Activated naive CD8-positive, alpha-beta T cell treated with anti-CD3 and anti-CD28 coated beads, Interleukin-2, amount 50 U/mL, for 24 hours (primary cell): Measurements from ENCODE around the gene IRAK1.

Experiments used
- ATAC-seq: fragments of 150-1000 bp; cut with Tn5 transposase; one replicate; pipeline ENCODE4 v1.10.0; 2021
- DNase-seq: peaks from one replicate; pipeline ENCODE4 v3.0.0; 2021
- H3K27ac Mint-ChIP-seq: one replicate; pipeline ENCODE4 v1.8.0; 2021; ENCODE audit warnings: mild to moderate bottlenecking, mixed read lengths
- H3K27me3 Mint-ChIP-seq: one replicate; pipeline ENCODE4 v1.8.0; 2021; ENCODE audit warnings: mixed read lengths
- H3K36me3 Mint-ChIP-seq: one replicate; pipeline ENCODE4 v1.8.0; 2021; ENCODE audit warnings: low read depth, mixed read lengths
- H3K4me1 Mint-ChIP-seq: one replicate; pipeline ENCODE4 v1.8.0; 2021; ENCODE audit warnings: mixed read lengths
- H3K4me3 Mint-ChIP-seq: one replicate; pipeline ENCODE4 v1.8.0; 2021; ENCODE audit warnings: mild to moderate bottlenecking, moderate library complexity, mixed read lengths
- H3K9me3 Mint-ChIP-seq: one replicate; pipeline ENCODE4 v1.8.0; 2021; ENCODE audit warnings: mixed read lengths

IRAK1 gene

GRCh38 chrX:154019633-154020528 is at the start of gene IRAK1:
Gene IRAK1, minus strand, starts transcription at chrX:154019902. Its CDS starts 90 bp downstream, at chrX:154019812.
- Mint-ChIP-seq H3K4me3 (peak within 1 kb of the TSS; percentile 89), H3K36me3 (peaks cover 10% of the 10 kb centered on the region), H3K4me1 (peaks cover 22% of the 10 kb centered on the region), H3K27ac (peak within 1 kb of the TSS; percentile 89), H3K9me3 (no peaks in the 10 kb centered on the region), H3K27me3 (no peaks in the 10 kb centered on the region)
- DNase-seq (peak; percentile 65), ATAC-seq (peak; percentile 74)

- H3K4me3 Mint-ChIP-seq: no peak overlapping the region
- H3K9me3 Mint-ChIP-seq: no peaks in the 10 kb centered on the region
- DNase-seq (no peak), ATAC-seq (no peak)
- peaks cover 5% of the 10 kb centered on the region for H3K36me3 Mint-ChIP-seq
- no peaks in the 10 kb centered on the region for H3K27me3 Mint-ChIP-seq
- peaks cover 54% of the 10 kb centered on the region for H3K4me1 Mint-ChIP-seq
- H3K27ac Mint-ChIP-seq: no peak overlapping the region
These were observed 48.9 kb upstream of the IRAK1 start for GRCh38 chrX:154068560-154068959.

- ATAC-seq: no peak
- H3K27me3 Mint-ChIP-seq: no peaks in the 10 kb centered on the region
- no peak for DNase-seq
- H3K4me3 Mint-ChIP-seq: no peak overlapping the region
- peak overlapping the region; percentile 61 for H3K27ac Mint-ChIP-seq
- no peaks in the 10 kb centered on the region for H3K9me3 Mint-ChIP-seq
- H3K4me1 Mint-ChIP-seq: peaks cover 58% of the 10 kb centered on the region
- H3K36me3 Mint-ChIP-seq: peaks cover 5% of the 10 kb centered on the region
These were observed 45.1 kb upstream of the IRAK1 start for GRCh38 chrX:154064637-154065435.

GRCh38 chrX:154063234-154063633 is 43.5 kb upstream of the IRAK1 start:
- peaks cover 71% of the 10 kb centered on the region for H3K4me1 Mint-ChIP-seq
- DNase-seq: no peak
- H3K9me3 Mint-ChIP-seq: no peaks in the 10 kb centered on the region
- no peaks in the 10 kb centered on the region for H3K27me3 Mint-ChIP-seq
- peak; percentile 73 for ATAC-seq
- H3K27ac Mint-ChIP-seq: peak overlapping the region; percentile 47
- no peak overlapping the region for H3K4me3 Mint-ChIP-seq
- H3K36me3 Mint-ChIP-seq: peaks cover 11% of the 10 kb centered on the region

GRCh38 chrX:154061801-154062200 is 42.1 kb upstream of the IRAK1 start:
- no peak overlapping the region for H3K4me3 Mint-ChIP-seq

GRCh38 chrX:154059729-154060245 is 40.1 kb upstream of the IRAK1 start:
- Mint-ChIP-seq H3K4me1 (peaks cover 81% of the 10 kb centered on the region), H3K27ac (peak overlapping the region; percentile 88), H3K27me3 (no peaks in the 10 kb centered on the region), H3K36me3 (peaks cover 24% of the 10 kb centered on the region), H3K4me3 (no peak overlapping the region), H3K9me3 (no peaks in the 10 kb centered on the region)
- ATAC-seq (no peak), DNase-seq (no peak)

More at GRCh38 chrX:154061801-154062200, 42.1 kb upstream of the IRAK1 start:
- ATAC-seq (no peak), DNase-seq (no peak)
- Mint-ChIP-seq H3K27ac (peak overlapping the region; percentile 80), H3K36me3 (peaks cover 21% of the 10 kb centered on the region), H3K4me1 (peaks cover 75% of the 10 kb centered on the region), H3K27me3 (no peaks in the 10 kb centered on the region), H3K9me3 (no peaks in the 10 kb centered on the region)

GRCh38 chrX:154059231-154059630 is 39.5 kb upstream of the IRAK1 start:
- Mint-ChIP-seq H3K4me1 (peaks cover 76% of the 10 kb centered on the region), H3K9me3 (no peaks in the 10 kb centered on the region), H3K36me3 (peaks cover 23% of the 10 kb centered on the region), H3K4me3 (no peak overlapping the region), H3K27me3 (no peaks in the 10 kb centered on the region), H3K27ac (peak overlapping the region; percentile 88)
- no peak for ATAC-seq
- no peak for DNase-seq

GRCh38 chrX:154058214-154058997 is 38.7 kb upstream of the IRAK1 start:
- peaks cover 68% of the 10 kb centered on the region for H3K4me1 Mint-ChIP-seq
- H3K36me3 Mint-ChIP-seq: peaks cover 23% of the 10 kb centered on the region
- H3K27ac Mint-ChIP-seq: peak overlapping the region; percentile 88
- ATAC-seq (peak; percentile 68), DNase-seq (no peak)
- no peak overlapping the region for H3K4me3 Mint-ChIP-seq
- no peaks in the 10 kb centered on the region for H3K9me3 Mint-ChIP-seq
- H3K27me3 Mint-ChIP-seq: no peaks in the 10 kb centered on the region

- no peak for DNase-seq
- Mint-ChIP-seq H3K27ac (peak overlapping the region; percentile 88), H3K9me3 (no peaks in the 10 kb centered on the region), H3K4me3 (peak overlapping the region; percentile 3), H3K4me1 (peaks cover 64% of the 10 kb centered on the region), H3K27me3 (no peaks in the 10 kb centered on the region), H3K36me3 (peaks cover 23% of the 10 kb centered on the region)
- no peak for ATAC-seq
These were observed 38.1 kb upstream of the IRAK1 start for GRCh38 chrX:154057791-154058190.

GRCh38 chrX:154056770-154057241 is 37.1 kb upstream of the IRAK1 start:
- no peaks in the 10 kb centered on the region for H3K9me3 Mint-ChIP-seq
- peaks cover 23% of the 10 kb centered on the region for H3K36me3 Mint-ChIP-seq

GRCh38 chrX:154051201-154051810 is 31.6 kb upstream of the IRAK1 start:
- Mint-ChIP-seq H3K36me3 (peaks cover 32% of the 10 kb centered on the region), H3K27me3 (no peaks in the 10 kb centered on the region), H3K27ac (peak overlapping the region; percentile 73), H3K4me3 (no peak overlapping the region), H3K9me3 (no peaks in the 10 kb centered on the region), H3K4me1 (peaks cover 29% of the 10 kb centered on the region)
- peak; percentile 73 for DNase-seq
- ATAC-seq: peak; percentile 61

More at GRCh38 chrX:154056770-154057241, 37.1 kb upstream of the IRAK1 start:
- H3K27ac Mint-ChIP-seq: peak overlapping the region; percentile 86
- H3K4me3 Mint-ChIP-seq: peak overlapping the region; percentile 3
- ATAC-seq (no peak), DNase-seq (no peak)
- H3K4me1 Mint-ChIP-seq: peaks cover 59% of the 10 kb centered on the region
- H3K27me3 Mint-ChIP-seq: no peaks in the 10 kb centered on the region

- DNase-seq (no peak), ATAC-seq (no peak)
- Mint-ChIP-seq H3K4me3 (no peak overlapping the region), H3K27me3 (no peaks in the 10 kb centered on the region), H3K27ac (peak overlapping the region; percentile 46), H3K9me3 (no peaks in the 10 kb centered on the region), H3K36me3 (peaks cover 30% of the 10 kb centered on the region), H3K4me1 (peaks cover 25% of the 10 kb centered on the region)
These were observed 30.4 kb upstream of the IRAK1 start for GRCh38 chrX:154050113-154050495.

GRCh38 chrX:154049209-154050112 is 29.8 kb upstream of the IRAK1 start:
- Mint-ChIP-seq H3K4me3 (no peak overlapping the region), H3K4me1 (peaks cover 23% of the 10 kb centered on the region), H3K36me3 (peaks cover 28% of the 10 kb centered on the region), H3K9me3 (no peaks in the 10 kb centered on the region), H3K27me3 (no peaks in the 10 kb centered on the region), H3K27ac (peak overlapping the region; percentile 46)
- DNase-seq: no peak
- no peak for ATAC-seq
